ENCODE data around the gene GRK5.

DNA sequence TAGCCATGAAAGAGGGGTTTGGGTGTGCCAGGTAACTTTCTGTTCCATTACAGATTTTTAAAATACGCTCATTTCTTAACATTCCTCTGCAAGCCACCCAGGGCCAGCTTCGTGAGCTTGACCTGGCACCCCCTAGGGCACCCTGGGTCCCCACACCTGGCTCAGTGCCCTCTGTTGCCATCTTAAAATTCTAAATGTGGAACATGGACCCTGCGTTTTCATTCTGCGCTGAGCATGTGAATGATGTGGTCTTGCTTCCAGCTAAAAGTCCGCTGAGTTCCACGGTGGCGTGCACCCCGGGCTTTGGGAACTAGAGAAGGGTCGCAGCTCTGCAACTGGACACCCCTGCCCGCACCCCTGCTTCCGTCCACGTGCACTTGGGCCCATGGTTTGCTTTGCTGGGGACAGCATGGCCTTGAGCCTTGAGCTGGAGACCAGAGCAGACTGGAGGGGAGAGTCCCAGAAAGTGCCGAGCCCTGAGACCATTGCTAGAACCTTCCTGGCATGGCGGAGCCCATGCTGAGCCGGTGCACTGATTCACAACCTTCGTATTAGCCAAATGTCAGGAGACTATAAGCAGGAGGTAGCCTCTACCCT, 244.0 kb downstream of the GRK5 start:
- TF ChIP-seq, protein P1, sequence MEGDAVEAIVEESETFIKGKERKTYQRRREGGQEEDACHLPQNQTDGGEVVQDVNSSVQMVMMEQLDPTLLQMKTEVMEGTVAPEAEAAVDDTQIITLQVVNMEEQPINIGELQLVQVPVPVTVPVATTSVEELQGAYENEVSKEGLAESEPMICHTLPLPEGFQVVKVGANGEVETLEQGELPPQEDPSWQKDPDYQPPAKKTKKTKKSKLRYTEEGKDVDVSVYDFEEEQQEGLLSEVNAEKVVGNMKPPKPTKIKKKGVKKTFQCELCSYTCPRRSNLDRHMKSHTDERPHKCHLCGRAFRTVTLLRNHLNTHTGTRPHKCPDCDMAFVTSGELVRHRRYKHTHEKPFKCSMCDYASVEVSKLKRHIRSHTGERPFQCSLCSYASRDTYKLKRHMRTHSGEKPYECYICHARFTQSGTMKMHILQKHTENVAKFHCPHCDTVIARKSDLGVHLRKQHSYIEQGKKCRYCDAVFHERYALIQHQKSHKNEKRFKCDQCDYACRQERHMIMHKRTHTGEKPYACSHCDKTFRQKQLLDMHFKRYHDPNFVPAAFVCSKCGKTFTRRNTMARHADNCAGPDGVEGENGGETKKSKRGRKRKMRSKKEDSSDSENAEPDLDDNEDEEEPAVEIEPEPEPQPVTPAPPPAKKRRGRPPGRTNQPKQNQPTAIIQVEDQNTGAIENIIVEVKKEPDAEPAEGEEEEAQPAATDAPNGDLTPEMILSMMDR (IDR thresholded peaks at IDR 0.05; ENCODE audit: low read depth, low read length, poor library complexity, severe bottlenecking): no peak
- no peak for TF ChIP-seq EZH2phosphoT487 (IDR thresholded peaks at IDR 0.05; ENCODE audit: borderline replicate concordance, low read length)
